ENCODE results near the gene UBE4B.
"Not testable (repeated sequence)": the region's sequence is repeated elsewhere in the genome, so short reads cannot be mapped to it uniquely, and the experiment has no call there.

UBE4B gene

GRCh38 chr1:10179406-10180091 lies 146.8 kb downstream of the UBE4B start:
- no peak for DNase-seq

- DNase-seq: no peak
These were observed 148.4 kb downstream of the UBE4B start for GRCh38 chr1:10181154-10181553.

- no peak for DNase-seq
These were observed 153.0 kb downstream of the UBE4B start for GRCh38 chr1:10185759-10186158.

- DNase-seq: no peak
These were observed 153.7 kb downstream of the UBE4B start for GRCh38 chr1:10186331-10187025.

- no peak for DNase-seq
These were observed 154.2 kb downstream of the UBE4B start for GRCh38 chr1:10187026-10187334.

GRCh38 chr1:10188133-10188650 lies 155.4 kb downstream of the UBE4B start:
- no peak for DNase-seq

- no peak for DNase-seq
These were observed 156.9 kb downstream of the UBE4B start for GRCh38 chr1:10189659-10190058.

- no peak for DNase-seq
These were observed 159.5 kb downstream of the UBE4B start for GRCh38 chr1:10192263-10192662.

GRCh38 chr1:10193288-10193687 lies 160.5 kb downstream of the UBE4B start:
- no peak for DNase-seq

- DNase-seq: no peak
These were observed 162.8 kb downstream of the UBE4B start for GRCh38 chr1:10195570-10195969.

GRCh38 chr1:10196976-10197375 lies 164.2 kb downstream of the UBE4B start:
- DNase-seq: no peak

GRCh38 chr1:10200620-10201019 lies 167.9 kb downstream of the UBE4B start:
- DNase-seq: no peak

- no peak for DNase-seq
These were observed 171.4 kb downstream of the UBE4B start for GRCh38 chr1:10204003-10204642.

GRCh38 chr1:10205206-10205605 lies 172.4 kb downstream of the UBE4B start:
- not testable (repeated sequence) for DNase-seq

GRCh38 chr1:10207810-10208209 lies 175.1 kb downstream of the UBE4B start:
- no peak for DNase-seq

GRCh38 chr1:10208537-10208936 lies 175.8 kb downstream of the UBE4B start:
- DNase-seq: no peak

GRCh38 chr1:10209590-10209904 lies 176.8 kb downstream of the UBE4B start:
- no peak for DNase-seq

GRCh38 chr1:10209905-10210810 lies 177.4 kb downstream of the UBE4B start, which contains the start of gene KIF1B:
TSS of gene KIF1B (plus strand) at chr1:10210570. CDS start at chr1:10232329, 21,759 bp downstream.
- DNase-seq: peak; percentile 95 to 96

- DNase-seq: peak in 1 of 2 experiments; percentile 18
These were observed 178.4 kb downstream of the UBE4B start for GRCh38 chr1:10210841-10211804.

- DNase-seq: no peak
These were observed 179.2 kb downstream of the UBE4B start for GRCh38 chr1:10211805-10212410.

GRCh38 chr1:10212476-10212875 lies 179.7 kb downstream of the UBE4B start:
- no peak for DNase-seq
